ENCODE results near the gene GDPGP1. TPM values are rescaled to one million over a fixed set of nuclear protein-coding genes. Genes with fewer than 3 reads are reported as not detected.

The GDPGP1 gene
- total RNA-seq, 1 experiment from 2014 or later = 5.1 TPM

DNA sequence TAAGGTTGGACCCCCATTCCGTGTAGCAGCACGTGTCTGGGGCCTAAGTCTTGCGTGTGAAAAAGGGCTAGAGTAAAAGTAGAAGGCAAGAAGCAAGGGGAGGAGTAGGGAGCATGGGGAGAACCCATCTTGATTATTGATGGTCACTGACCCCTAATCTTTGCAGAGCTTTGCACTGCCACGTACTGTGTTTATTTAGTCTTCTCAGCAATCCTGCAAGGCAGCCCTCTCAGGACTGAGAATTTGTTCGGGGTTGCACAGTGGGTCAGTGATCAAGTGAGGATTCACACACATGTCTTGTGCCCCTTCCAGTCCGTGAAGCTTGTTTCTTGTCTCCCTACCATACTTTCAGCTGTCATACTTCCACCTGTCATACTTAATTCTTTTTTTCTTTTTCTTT lies 25.7 kb upstream of the GDPGP1 start:
- Mint-ChIP-seq H3K4me1 (ENCODE audit: low read depth, unreplicated experiment) (no peaks in the 10 kb centered on the region), H3K4me3 (ENCODE audit: unreplicated experiment) (no peak overlapping the region), H3K36me3 (ENCODE audit: insufficient read depth, unreplicated experiment) (no peaks in the 10 kb centered on the region), H3K27me3 (ENCODE audit: insufficient read depth, unreplicated experiment) (no peaks in the 10 kb centered on the region), H3K9me3 (ENCODE audit: unreplicated experiment) (no peaks in the 10 kb centered on the region), H3K27ac (ENCODE audit: unreplicated experiment) (no peak overlapping the region)
- ChIA-PET CTCF (no interaction called here), POLR2A (no interaction called here)
- no peak overlapping the region for H3K4me3 ChIP-seq (ENCODE audit: low read depth, low read length)
- H3K27me3 ChIP-seq (replicated peaks; ENCODE audit: control insufficient read depth, insufficient read depth, low read length) = no peaks in the 10 kb centered on the region
- H3K36me3 ChIP-seq (ENCODE audit: control insufficient read depth, insufficient read depth, low read length) = no peaks in the 10 kb centered on the region
- intact Hi-C loops (cut with micrococcal nuclease; ENCODE audit: unreplicated experiment) = no loop called here
- BruUV-seq (replicated peaks) = no TSS peak
- no peak for DNase-seq
- TF ChIP-seq, protein P1, sequence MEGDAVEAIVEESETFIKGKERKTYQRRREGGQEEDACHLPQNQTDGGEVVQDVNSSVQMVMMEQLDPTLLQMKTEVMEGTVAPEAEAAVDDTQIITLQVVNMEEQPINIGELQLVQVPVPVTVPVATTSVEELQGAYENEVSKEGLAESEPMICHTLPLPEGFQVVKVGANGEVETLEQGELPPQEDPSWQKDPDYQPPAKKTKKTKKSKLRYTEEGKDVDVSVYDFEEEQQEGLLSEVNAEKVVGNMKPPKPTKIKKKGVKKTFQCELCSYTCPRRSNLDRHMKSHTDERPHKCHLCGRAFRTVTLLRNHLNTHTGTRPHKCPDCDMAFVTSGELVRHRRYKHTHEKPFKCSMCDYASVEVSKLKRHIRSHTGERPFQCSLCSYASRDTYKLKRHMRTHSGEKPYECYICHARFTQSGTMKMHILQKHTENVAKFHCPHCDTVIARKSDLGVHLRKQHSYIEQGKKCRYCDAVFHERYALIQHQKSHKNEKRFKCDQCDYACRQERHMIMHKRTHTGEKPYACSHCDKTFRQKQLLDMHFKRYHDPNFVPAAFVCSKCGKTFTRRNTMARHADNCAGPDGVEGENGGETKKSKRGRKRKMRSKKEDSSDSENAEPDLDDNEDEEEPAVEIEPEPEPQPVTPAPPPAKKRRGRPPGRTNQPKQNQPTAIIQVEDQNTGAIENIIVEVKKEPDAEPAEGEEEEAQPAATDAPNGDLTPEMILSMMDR (IDR thresholded peaks at IDR 0.05; ENCODE audit: insufficient read depth in 1 of 2, low read depth in 1 of 2, low read length in 1 of 2, severe bottlenecking in 1 of 2, unreplicated experiment in 1 of 2) = no peak
- peaks cover 4% of the 10 kb centered on the region; the same call in 1 of the 2 replicates for H3K4me1 ChIP-seq
- no peaks in the 10 kb centered on the region for H3K9me3 ChIP-seq

DNA sequence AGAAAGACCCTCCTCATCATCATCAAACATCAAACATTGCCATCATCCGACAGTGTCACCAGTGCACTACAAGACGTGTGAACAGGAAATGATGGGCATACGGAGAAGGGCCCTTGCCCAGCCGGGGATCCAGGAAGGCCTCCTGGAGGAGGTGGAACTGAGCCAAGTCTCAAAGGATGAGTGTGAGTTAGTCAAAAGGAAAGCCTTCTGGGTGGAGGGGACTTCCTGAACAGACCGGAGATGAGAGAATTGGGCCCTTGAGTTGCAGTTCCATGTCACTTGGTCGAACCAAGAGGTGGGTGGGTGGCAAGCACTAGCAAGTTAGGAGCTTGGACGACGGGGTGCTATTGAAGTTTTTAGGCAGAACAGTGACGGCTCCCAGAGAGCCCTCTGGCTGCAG lies 24.4 kb upstream of the GDPGP1 start:
- Mint-ChIP-seq H3K27me3 (ENCODE audit: insufficient read depth, unreplicated experiment) (no peaks in the 10 kb centered on the region), H3K4me1 (ENCODE audit: low read depth, unreplicated experiment) (no peaks in the 10 kb centered on the region), H3K4me3 (ENCODE audit: unreplicated experiment) (no peak overlapping the region), H3K9me3 (ENCODE audit: unreplicated experiment) (no peaks in the 10 kb centered on the region), H3K27ac (ENCODE audit: unreplicated experiment) (no peak overlapping the region), H3K36me3 (ENCODE audit: insufficient read depth, unreplicated experiment) (no peaks in the 10 kb centered on the region)
- Histone ChIP-seq H3K4me3 (ENCODE audit: low read depth, low read length) (no peak overlapping the region), H3K4me1 (peaks cover 10% of the 10 kb centered on the region; the same call in 1 of the 2 replicates), H3K9me3 (no peaks in the 10 kb centered on the region), H3K36me3 (ENCODE audit: control insufficient read depth, insufficient read depth, low read length) (no peaks in the 10 kb centered on the region), H3K27me3 (replicated peaks; ENCODE audit: control insufficient read depth, insufficient read depth, low read length) (no peaks in the 10 kb centered on the region)
- ChIA-PET CTCF (no interaction called here), POLR2A (no interaction called here)
- TF ChIP-seq, protein P1 (IDR thresholded peaks at IDR 0.05; ENCODE audit: insufficient read depth in 1 of 2, low read depth in 1 of 2, low read length in 1 of 2, severe bottlenecking in 1 of 2, unreplicated experiment in 1 of 2) = no peak
- intact Hi-C loops (cut with micrococcal nuclease; ENCODE audit: unreplicated experiment) = no loop called here
- DNase-seq = no peak
- no TSS peak for BruUV-seq (replicated peaks)

DNA sequence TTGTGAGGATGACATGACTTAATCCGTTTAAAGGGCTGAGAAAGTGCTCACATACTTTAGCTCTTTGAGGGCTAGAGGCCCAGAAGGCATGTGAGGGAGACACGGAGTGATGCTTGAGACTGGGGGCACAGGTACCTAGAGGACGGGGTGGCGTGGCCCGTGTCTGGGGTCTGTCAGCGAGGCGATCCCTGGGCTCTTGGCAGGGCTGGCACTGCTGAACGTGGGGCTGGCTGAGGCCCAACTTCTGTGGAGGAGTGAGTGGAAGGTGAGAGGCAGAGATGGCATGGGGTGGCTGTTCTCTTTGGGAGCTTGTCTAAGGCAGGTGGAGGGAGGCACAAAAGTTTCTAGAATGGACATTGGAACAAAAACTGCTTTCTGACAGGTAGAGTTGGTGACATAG lies 23.4 kb upstream of the GDPGP1 start:
- CTCF ChIA-PET = no interaction called here
- no peak for DNase-seq

More for the DNA sequence above, 23.4 kb upstream of the GDPGP1 start:
- Histone ChIP-seq H3K4me1 (peaks cover 10% of the 10 kb centered on the region; the same call in 1 of the 2 replicates), H3K36me3 (ENCODE audit: control insufficient read depth, insufficient read depth, low read length) (no peaks in the 10 kb centered on the region), H3K27me3 (replicated peaks; ENCODE audit: control insufficient read depth, insufficient read depth, low read length) (no peaks in the 10 kb centered on the region), H3K9me3 (no peaks in the 10 kb centered on the region), H3K4me3 (ENCODE audit: low read depth, low read length) (no peak overlapping the region)
- Mint-ChIP-seq H3K9me3 (ENCODE audit: unreplicated experiment) (no peaks in the 10 kb centered on the region), H3K4me3 (ENCODE audit: unreplicated experiment) (no peak overlapping the region), H3K27me3 (ENCODE audit: insufficient read depth, unreplicated experiment) (no peaks in the 10 kb centered on the region), H3K27ac (ENCODE audit: unreplicated experiment) (no peak overlapping the region), H3K36me3 (ENCODE audit: insufficient read depth, unreplicated experiment) (no peaks in the 10 kb centered on the region), H3K4me1 (ENCODE audit: low read depth, unreplicated experiment) (no peaks in the 10 kb centered on the region)
- TF ChIP-seq, protein P1 (IDR thresholded peaks at IDR 0.05; ENCODE audit: insufficient read depth in 1 of 2, low read depth in 1 of 2, low read length in 1 of 2, severe bottlenecking in 1 of 2, unreplicated experiment in 1 of 2) = no peak
- no TSS peak for BruUV-seq (replicated peaks)
- intact Hi-C loops (cut with micrococcal nuclease; ENCODE audit: unreplicated experiment) = no loop called here
- POLR2A ChIA-PET = no interaction called here
